Activated T-cell treated with anti-CD3 and anti-CD28 coated beads for 1 hour (primary cell): ENCODE data around the gene SLC6A7.

ENCODE experiments used
- DNase-seq: peaks from one replicate; pipeline ENCODE4 v3.0.0-alpha.2; 2020; ENCODE audit warnings: low read depth

Gene SLC6A7

GRCh38 chr5:150195736-150196485 is 6.0 kb downstream of the SLC6A7 start:
- no peak for DNase-seq

GRCh38 chr5:150196514-150196913 is 6.7 kb downstream of the SLC6A7 start:
- DNase-seq: no peak

GRCh38 chr5:150196986-150197385 is 7.1 kb downstream of the SLC6A7 start:
- DNase-seq: no peak

GRCh38 chr5:150197476-150197875 is 7.6 kb downstream of the SLC6A7 start:
- DNase-seq: no peak

GRCh38 chr5:150202501-150202900 is 12.6 kb downstream of the SLC6A7 start:
- no peak for DNase-seq

GRCh38 chr5:150203832-150204589 is 14.1 kb downstream of the SLC6A7 start:
- no peak for DNase-seq

- no peak for DNase-seq
These were observed 14.7 kb downstream of the SLC6A7 start for GRCh38 chr5:150204590-150204960.

- no peak for DNase-seq
These were observed 16.4 kb downstream of the SLC6A7 start for GRCh38 chr5:150206098-150206778.

- DNase-seq: no peak
These were observed 16.9 kb downstream of the SLC6A7 start for GRCh38 chr5:150206779-150207115.

- no peak for DNase-seq
These were observed 18.6 kb downstream of the SLC6A7 start for GRCh38 chr5:150208187-150209098.

- DNase-seq: peak; percentile 10
These were observed 19.3 kb downstream of the SLC6A7 start for GRCh38 chr5:150209099-150209635.

- DNase-seq: no peak
These were observed 20.8 kb downstream of the SLC6A7 start for GRCh38 chr5:150210644-150211043.

GRCh38 chr5:150211156-150212030 is 21.5 kb downstream of the SLC6A7 start:
- no peak for DNase-seq

GRCh38 chr5:150213530-150213929 is 23.7 kb downstream of the SLC6A7 start:
- DNase-seq: no peak

GRCh38 chr5:150214289-150214688 is 24.4 kb downstream of the SLC6A7 start:
- no peak for DNase-seq

GRCh38 chr5:150215979-150216944 is 26.4 kb downstream of the SLC6A7 start:
- DNase-seq: no peak

- DNase-seq: no peak
These were observed 27.2 kb downstream of the SLC6A7 start for GRCh38 chr5:150217038-150217437.

GRCh38 chr5:150217873-150218692 is 28.2 kb downstream of the SLC6A7 start:
- DNase-seq: peak; percentile 78

- DNase-seq: no peak
These were observed 28.8 kb downstream of the SLC6A7 start for GRCh38 chr5:150218693-150219035.
